A549 (cell line): ENCODE results near the gene ZBTB46. TPM values are rescaled to one million over a fixed set of nuclear protein-coding genes. Genes with fewer than 3 reads are reported as not detected.

ENCODE experiments used
- ATAC-seq, 2 experiments: fragments of 200-7000 bp in 1 of 2; fragments of >200 bp in 1 of 2; cut with Nextera tagmentation in 1 of 2; cut with Tn5 transposase in 1 of 2; 3 replicates each; pipeline versions ENCODE4 v1.8.0 to v1.9.1; 2018 to 2020; ENCODE audit warnings: mild to moderate bottlenecking in 1 of 2, moderate library complexity in 1 of 2
- CTCF ChIA-PET: fragments of 300-600 bp; sonication (Branson Sonifier 250); formaldehyde crosslinking; extraction: SDS; loops from one replicate; lab custom pipeline; 2021; ENCODE audit warnings: antibody characterized with exemption, inconsistent platforms; lab: Yijun Ruan, JAX
- POLR2A ChIA-PET: fragments of 350-600 bp; formaldehyde crosslinking; extraction: SDS; loops from one replicate; lab custom pipeline; 2021; ENCODE audit warnings: antibody characterized with exemption, inconsistent platforms; lab: Yijun Ruan, JAX
- DNase-seq, 2 experiments: peaks; one replicate each; pipeline versions ENCODE4 v3.0.0 to v3.0.0-alpha.2; 2011 to 2016; ENCODE audit warnings: low read depth in 1 of 2, low spot score in 1 of 2
- FAIRE-seq: peaks from 2 replicates; lab custom pipeline; 2011; peaks lifted over from hg19 to GRCh38; lab: Jason Lieb, UNC
- H3K27ac ChIP-seq, 2 experiments: fragments of >200 bp; sonication (Bioruptor Twin); formaldehyde crosslinking; 3 replicates each; pipeline ENCODE4 v1.5.1; 2016 to 2017
- H3K4me1 ChIP-seq: fragments of >200 bp; sonication (Bioruptor Twin); formaldehyde crosslinking; 3 replicates; pipeline ENCODE4 v1.6.1; 2016
- H3K4me2 ChIP-seq: fragments of >200 bp; sonication (Bioruptor Twin); formaldehyde crosslinking; 3 replicates; pipeline ENCODE4 v1.6.1; 2016
- H3K4me3 ChIP-seq: fragments of >200 bp; sonication (Bioruptor Twin); formaldehyde crosslinking; 3 replicates; pipeline ENCODE4 v1.5.1; 2016
- H3K9me3 ChIP-seq: fragments of >200 bp; sonication (Bioruptor Twin); formaldehyde crosslinking; 3 replicates; pipeline ENCODE4 v1.6.1; 2016
- CHD2 ChIP-seq: fragments of 150-350 bp; IDR thresholded peaks from 2 replicates; pipeline ENCODE4 v1.6.1; 2014; ENCODE audit warnings: low read length; ENCODE audit not compliant: partially characterized antibody
- E2F6 ChIP-seq: IDR thresholded peaks from 2 replicates; pipeline ENCODE4 v1.6.1; 2012; ENCODE audit warnings: low read depth, borderline replicate concordance
- EHF ChIP-seq: fragments of 250-450 bp; sonication (Bioruptor Pico); IDR thresholded peaks from 2 replicates; pipeline ENCODE4 v1.5.0; 2020; ENCODE audit warnings: mild to moderate bottlenecking
- EP300 ChIP-seq, 2 experiments: fragments of >200 bp; sonication (Bioruptor Twin); formaldehyde crosslinking; IDR thresholded peaks; 2 replicates in 1 of 2; 3 replicates in 1 of 2; pipeline ENCODE4 v1.6.1; 2016 to 2017
- FOSL2 ChIP-seq, 2 experiments: fragments of 450-650 bp in 1 of 2; fragments of >200 bp in 1 of 2; sonication (Bioruptor Twin) in 1 of 2; formaldehyde crosslinking; IDR thresholded peaks; 2 replicates each; pipeline versions ENCODE4 v1.5.0 to v1.6.1; 2016 to 2020; ENCODE audit warnings: mild to moderate bottlenecking in 1 of 2, moderate library complexity in 1 of 2
- HDAC2 ChIP-seq: fragments of 200-600 bp; sonication (generic); IDR thresholded peaks from 2 replicates; pipeline ENCODE4 v1.6.1; 2016
- HES2 ChIP-seq: fragments of >200 bp; sonication (Bioruptor Twin); formaldehyde crosslinking; IDR thresholded peaks from 2 replicates; pipeline ENCODE4 v1.6.1; 2016
- KDM5A ChIP-seq: fragments of 200-600 bp; sonication (generic); IDR thresholded peaks from 2 replicates; pipeline ENCODE4 v1.6.1; 2016; ENCODE audit warnings: antibody characterized with exemption, mild to moderate bottlenecking
- MAFK ChIP-seq: fragments of 450-650 bp; IDR thresholded peaks from 2 replicates; pipeline ENCODE4 v1.6.1; 2014; ENCODE audit not compliant: partially characterized antibody
- MAX ChIP-seq: IDR thresholded peaks from 2 replicates; pipeline ENCODE4 v1.6.1; 2012
- MAZ ChIP-seq: fragments of 150-350 bp; IDR thresholded peaks from 2 replicates; pipeline ENCODE4 v1.6.1; 2014; ENCODE audit warnings: antibody characterized with exemption, low read depth, low read length, borderline replicate concordance
- NFE2L2 ChIP-seq: fragments of 150-350 bp; conservative IDR thresholded peaks from 2 replicates; pipeline ENCODE4 v1.6.1; 2014; ENCODE audit warnings: low read length
- NR3C1 ChIP-seq: fragments of >200 bp; sonication (Bioruptor Twin); formaldehyde crosslinking; IDR thresholded peaks from 3 replicates; pipeline ENCODE4 v1.6.1; 2017
- PBX3 ChIP-seq: IDR thresholded peaks from 2 replicates; pipeline ENCODE4 v1.6.1; 2012
- SMC3 ChIP-seq: fragments of >200 bp; sonication (Bioruptor Twin); formaldehyde crosslinking; IDR thresholded peaks from 3 replicates; pipeline ENCODE4 v1.6.1; 2018; ENCODE audit warnings: inconsistent platforms
- SREBF2 ChIP-seq: fragments of 450-650 bp; IDR thresholded peaks from 2 replicates; pipeline ENCODE4 v1.6.1; 2014; ENCODE audit warnings: mild to moderate bottlenecking, moderate library complexity
- TFCP2L1 ChIP-seq: fragments of 250-450 bp; sonication (Bioruptor Pico); IDR thresholded peaks from 2 replicates; pipeline ENCODE4 v1.5.0; 2021; ENCODE audit warnings: mild to moderate bottlenecking
- TP53 ChIP-seq: fragments of 250-450 bp; sonication (Bioruptor Pico); IDR thresholded peaks from 2 replicates; pipeline ENCODE4 v1.5.0; 2021; ENCODE audit warnings: mild to moderate bottlenecking, moderate library complexity
- ZNF302 ChIP-seq: fragments of 250-450 bp; sonication (Bioruptor Pico); IDR thresholded peaks from 2 replicates; pipeline ENCODE4 v1.9.0; 2021; ENCODE audit warnings: inconsistent platforms, mild to moderate bottlenecking, moderate library complexity
- ZSCAN20 ChIP-seq: fragments of 250-450 bp; sonication (Bioruptor Pico); IDR thresholded peaks from 2 replicates; pipeline ENCODE4 v1.8.0; 2022; ENCODE audit warnings: mild to moderate bottlenecking, moderate library complexity
- WGBS: methylation state at CpG from one replicate; pipeline ENCODE4 v1.1.6; 2017; ENCODE audit errors: missing lambda C conversion rate; 5-methylcytosine and 5-hydroxymethylcytosine counted together
- polyA minus RNA-seq: library from RNA; depleted of rRNA, polyadenylated mRNA; stranded (reverse); fragments of >200 nt; gene quantifications from 2 replicates; pipeline ENCODE4 v1.2.3, GENCODE V29; 2011; rRNA and poly(A)+ RNA removed
- polyA plus RNA-seq, 4 experiments: library from polyadenylated mRNA; depleted of rRNA in 3 of 4; stranded (reverse); fragments of >200 nt; fragmentation: RNase III in 1 of 4; extraction: RNeasy Plus Mini Kit Qiagen cat#74134 plus additional on column Dnase treatment in 1 of 4; gene quantifications; 2 replicates in 3 of 4; 3 replicates in 1 of 4; pipeline ENCODE4 v1.2.3, GENCODE V29; 2011 to 2017

The ZBTB46 gene
- polyA plus RNA-seq (2011; rRNA removed), result 0.17 and 0.26 TPM in 2 replicates
- 0.32 and 0.76 TPM in 2 replicates for polyA plus RNA-seq (2012; cell fraction: cytosol; rRNA removed)
- 1.2 and 1.3 TPM in 2 replicates for polyA plus RNA-seq (2012; cell fraction: nucleus; rRNA removed)
- 0.32 to 0.43 TPM (median 0.42 TPM) in 3 replicates for polyA plus RNA-seq (2017; fragmentation: RNase III; extraction: RNeasy Plus Mini Kit Qiagen cat#74134 plus additional on column Dnase treatment)
- polyA minus RNA-seq, result 2.6 and 2.8 TPM in 2 replicates

GRCh38 chr20:63830841-63831588 is at the start of gene ZBTB46:
TSS of gene ZBTB46 (minus strand) at chr20:63831264. CDS start at chr20:63790757, 40,507 bp downstream.
- ATAC-seq (peak in 1 of 2 experiments; percentile 47; a peak in 2 of 6 replicates), FAIRE-seq (no peak), DNase-seq (peak in 1 of 2 experiments; percentile 75)
- no peak for TF ChIP-seq EP300 (IDR thresholded peaks at IDR 0.05)
- TF ChIP-seq NR3C1, result no peak
- no peak for TF ChIP-seq HDAC2
- TF ChIP-seq SREBF2, result no peak
- no peak for TF ChIP-seq SMC3
- TF ChIP-seq ZSCAN20 (CRISPR knock-in tag), result no peak
- TF ChIP-seq TFCP2L1 (CRISPR knock-in tag), result no peak
- no peak for TF ChIP-seq MAZ
- TF ChIP-seq NFE2L2, result no peak
- TF ChIP-seq FOSL2 (IDR thresholded peaks at IDR 0.05), result no peak
- no peak for TF ChIP-seq FOSL2 (CRISPR knock-in tag; IDR thresholded peaks at IDR 0.05)
- TF ChIP-seq MAFK, result no peak
- no peak for TF ChIP-seq ZNF302 (CRISPR knock-in tag)
- no peak for TF ChIP-seq EHF (CRISPR knock-in tag)
- no peak for TF ChIP-seq HES2
- no peak for TF ChIP-seq PBX3
- TF ChIP-seq CHD2, result no peak
- TF ChIP-seq KDM5A, result no peak
- TF ChIP-seq E2F6, result no peak
- POLR2A ChIA-PET, result no interaction called here
- Histone ChIP-seq H3K4me2 (peak within 1 kb of the TSS; percentile 100), H3K4me3 (peak within 1 kb of the TSS; percentile 99), H3K9me3 (no peaks in the 10 kb centered on the region), H3K27ac (peak within 1 kb of the TSS; percentile 78 to 88), H3K4me1 (peaks cover 23% of the 10 kb centered on the region)
- CTCF ChIA-PET, result interaction anchor here (1.1 to 1.4 kb wide), 2 partner anchors 12 to 143 kb away, joined by 3 to 5 read pairs; no protein-coding TSS in a partner anchor
- WGBS, result 2% methylated on average over 8 of the region's 147 CpGs

GRCh38 chr20:63878899-63879663 is 48.0 kb upstream of the ZBTB46 start:
- ATAC-seq (no peak), DNase-seq (no peak), FAIRE-seq (no peak)
- ChIA-PET CTCF (interaction anchor here (0.5 to 1.6 kb wide), 2 partner anchors 10 to 152 kb away, joined by 3 to 4 read pairs; no protein-coding TSS in a partner anchor), POLR2A (interaction anchor here (4.5 kb wide), 1 partner anchor 13 kb away, joined by 26 read pairs; the partner anchor contains the start of gene TPD52L2)
- WGBS, result 94% methylated on average over 11 of the region's 14 CpGs
- TF ChIP-seq MAX (no peak), TP53 (no peak)
- H3K4me3 ChIP-seq, result no peak overlapping the region
- H3K4me1 ChIP-seq, result no peaks in the 10 kb centered on the region
- no peak overlapping the region for H3K4me2 ChIP-seq
- H3K27ac ChIP-seq, result no peak overlapping the region
- no peaks in the 10 kb centered on the region for H3K9me3 ChIP-seq
